ENCODE data around the gene BLM.
"Not testable (repeated sequence)": the region's sequence is repeated elsewhere in the genome, so short reads cannot be mapped to it uniquely, and the experiment has no call there.

Gene BLM

DNA sequence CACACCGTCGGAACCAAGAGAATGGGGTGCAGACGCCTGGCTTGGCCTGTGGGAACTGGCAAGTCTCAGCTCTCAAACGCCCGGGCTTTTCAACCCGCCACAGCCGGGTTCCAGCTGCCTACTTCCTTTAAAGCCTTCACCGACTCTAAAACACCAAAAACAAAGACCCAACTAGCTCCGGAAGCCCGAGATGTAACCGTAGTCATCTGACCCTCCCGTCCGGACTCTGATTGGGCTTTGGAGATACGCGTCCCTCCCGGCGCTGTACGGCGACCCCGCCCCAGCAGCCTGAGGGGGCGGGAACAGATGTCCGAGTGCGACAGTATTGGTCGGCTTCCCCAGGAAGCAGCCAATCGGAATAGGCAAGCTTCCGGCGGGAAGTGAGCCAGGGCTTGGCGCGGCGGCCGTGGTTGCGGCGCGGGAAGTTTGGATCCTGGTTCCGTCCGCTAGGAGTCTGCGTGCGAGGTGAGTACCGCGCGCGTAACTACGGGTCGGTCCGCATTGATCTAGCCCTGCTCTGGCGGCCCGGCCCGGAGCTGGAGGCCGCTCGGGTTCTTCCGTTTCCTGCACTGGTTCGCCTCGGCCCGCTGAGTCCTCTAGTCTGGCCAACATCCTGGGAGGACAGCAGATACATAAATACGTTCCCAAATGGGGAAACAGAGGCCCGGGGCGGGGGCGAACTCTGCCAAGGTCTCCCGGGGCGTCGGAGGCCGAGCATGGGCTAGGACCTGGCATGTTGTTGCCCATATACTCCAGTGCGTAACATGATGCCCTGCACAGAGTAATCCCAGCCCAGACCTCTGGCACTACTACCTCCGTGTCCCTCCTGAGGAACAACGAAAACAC lies at the start of gene BLM:
TSS of gene BLM (plus strand) at position 371 of the 846 bp plus-strand sequence. CDS start 30,047 bp downstream, outside the sequence.
- DNase-seq (ENCODE audit: low spot score), result peak; percentile 98

DNA sequence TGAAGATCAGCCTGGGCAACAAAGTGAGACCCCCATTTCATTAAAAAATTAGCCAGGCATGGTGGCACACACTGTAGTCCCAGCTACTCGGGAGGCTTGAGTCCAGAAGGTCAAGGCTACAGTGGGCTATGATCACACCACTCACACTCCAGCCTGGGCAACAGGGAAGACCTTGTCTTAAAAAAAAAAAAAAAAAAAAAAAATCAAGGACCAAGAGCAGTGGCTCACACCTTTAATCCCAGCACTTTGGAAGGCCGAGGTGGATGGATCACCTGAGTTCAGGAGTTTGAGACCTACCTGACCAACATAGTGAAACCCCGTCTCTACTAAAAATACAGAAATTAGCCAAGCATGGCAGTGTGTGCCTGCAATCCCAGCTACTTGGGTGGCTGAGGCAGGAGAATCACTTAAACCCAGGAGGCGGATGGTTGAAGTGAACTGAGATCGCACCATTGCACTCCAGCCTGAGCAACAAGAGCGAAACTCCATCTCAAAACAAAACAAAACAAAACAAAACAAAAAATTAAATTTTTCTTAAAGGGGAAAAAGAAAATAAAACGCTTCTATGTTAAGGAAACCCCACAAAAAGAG lies 49.3 kb upstream of the BLM start:
- not testable (repeated sequence) for DNase-seq (ENCODE audit: low spot score)

DNA sequence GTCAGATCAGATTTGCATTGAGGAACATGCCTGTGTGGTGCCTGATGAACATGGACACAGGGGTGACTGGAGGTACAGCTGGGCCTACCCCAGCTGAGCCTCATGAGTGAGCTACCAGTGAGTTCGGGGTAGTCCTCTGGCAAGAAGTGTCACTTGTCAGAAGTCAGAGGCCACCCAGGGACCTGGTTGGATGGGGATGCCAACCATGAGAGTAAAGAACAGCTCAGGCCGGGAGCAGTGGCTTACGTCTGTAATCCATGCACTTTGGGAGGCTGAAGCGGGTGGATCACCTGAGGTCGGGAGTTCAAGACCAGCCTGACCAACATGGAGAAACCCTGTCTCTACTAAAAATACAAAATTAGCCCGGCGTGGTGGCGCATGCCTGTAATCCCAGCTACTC lies 46.5 kb upstream of the BLM start:
- not testable (repeated sequence) for DNase-seq (ENCODE audit: low spot score)

DNA sequence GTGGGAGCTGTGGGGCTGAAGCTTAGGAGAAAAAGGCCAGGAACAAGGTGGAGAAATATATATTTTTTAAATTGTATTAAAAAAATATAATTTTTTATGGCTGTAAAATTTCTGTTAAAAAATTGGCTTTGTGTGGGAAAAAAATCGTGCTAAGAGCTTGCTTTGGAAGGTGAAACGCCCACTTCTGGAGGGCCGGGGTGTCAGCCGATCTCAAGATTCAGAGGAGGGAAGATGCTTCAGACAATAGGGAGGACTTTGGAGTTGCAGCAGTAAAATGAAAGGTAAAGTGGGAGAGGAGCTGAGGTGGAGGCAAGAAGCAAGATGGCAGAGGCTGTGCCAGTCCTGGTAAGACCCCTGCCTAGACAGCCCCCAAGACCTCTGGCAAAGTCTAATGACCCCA lies 45.9 kb upstream of the BLM start:
- no peak for DNase-seq (ENCODE audit: low spot score)

DNA sequence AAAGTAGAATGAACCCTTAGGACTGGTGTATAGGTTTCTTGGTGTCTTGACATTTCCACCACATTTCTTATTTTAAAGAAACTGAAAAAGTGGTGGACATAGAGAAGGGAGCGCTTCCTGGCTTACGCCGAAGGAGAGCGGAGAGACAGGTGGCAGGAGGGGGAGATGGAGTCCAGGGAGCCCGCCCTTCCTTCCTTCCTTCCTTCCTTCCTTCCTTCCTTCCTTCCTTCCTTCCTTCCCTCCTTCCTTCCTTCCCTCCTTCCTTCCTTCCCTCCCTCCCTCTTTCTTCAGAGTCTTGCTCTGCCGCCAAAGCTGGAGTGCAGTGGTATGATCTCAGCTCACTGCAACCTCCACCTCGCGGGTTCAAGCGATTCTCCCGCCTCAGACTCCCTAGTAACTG lies 43.8 kb upstream of the BLM start:
- not testable (repeated sequence) for DNase-seq (ENCODE audit: low spot score)

DNA sequence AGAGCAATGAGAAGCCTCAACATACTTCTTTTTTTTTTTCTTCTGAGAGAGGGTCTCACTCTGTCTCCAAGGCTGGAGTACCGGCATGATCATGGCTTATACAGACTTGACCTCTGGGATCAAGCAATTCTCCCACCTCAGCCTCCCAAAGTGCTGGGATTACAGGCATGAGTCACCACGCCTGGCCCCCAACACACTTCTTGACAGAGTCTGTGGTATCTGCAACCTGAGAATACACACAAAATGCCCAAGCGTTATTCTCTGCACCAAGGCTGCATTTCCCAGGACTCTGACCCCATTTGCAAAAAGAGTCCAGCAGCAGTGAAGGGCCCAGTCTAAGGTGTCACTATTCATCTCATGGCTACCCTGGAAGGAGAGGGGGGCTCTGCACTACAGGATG lies 42.7 kb upstream of the BLM start:
- DNase-seq (ENCODE audit: low spot score), result no peak

DNA sequence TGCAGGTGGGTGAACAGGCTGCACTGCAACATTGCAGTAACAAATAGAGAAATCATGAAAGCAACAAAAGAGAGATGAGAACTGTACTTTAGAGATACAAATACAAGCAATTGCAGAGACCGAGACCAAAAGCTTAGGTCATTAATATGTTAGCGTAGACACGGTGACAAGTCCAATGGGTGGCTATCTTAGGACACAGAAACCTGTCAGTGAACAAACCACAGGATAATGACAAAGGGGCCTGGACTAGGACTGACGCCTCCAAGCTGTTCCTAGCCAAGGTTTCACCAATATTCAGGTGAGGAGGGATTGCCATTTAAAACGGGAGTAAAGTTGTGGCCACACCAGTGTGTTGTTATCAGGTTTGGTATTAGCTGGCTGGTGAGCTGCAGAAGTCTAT lies 41.7 kb upstream of the BLM start:
- no peak for DNase-seq (ENCODE audit: low spot score)

DNA sequence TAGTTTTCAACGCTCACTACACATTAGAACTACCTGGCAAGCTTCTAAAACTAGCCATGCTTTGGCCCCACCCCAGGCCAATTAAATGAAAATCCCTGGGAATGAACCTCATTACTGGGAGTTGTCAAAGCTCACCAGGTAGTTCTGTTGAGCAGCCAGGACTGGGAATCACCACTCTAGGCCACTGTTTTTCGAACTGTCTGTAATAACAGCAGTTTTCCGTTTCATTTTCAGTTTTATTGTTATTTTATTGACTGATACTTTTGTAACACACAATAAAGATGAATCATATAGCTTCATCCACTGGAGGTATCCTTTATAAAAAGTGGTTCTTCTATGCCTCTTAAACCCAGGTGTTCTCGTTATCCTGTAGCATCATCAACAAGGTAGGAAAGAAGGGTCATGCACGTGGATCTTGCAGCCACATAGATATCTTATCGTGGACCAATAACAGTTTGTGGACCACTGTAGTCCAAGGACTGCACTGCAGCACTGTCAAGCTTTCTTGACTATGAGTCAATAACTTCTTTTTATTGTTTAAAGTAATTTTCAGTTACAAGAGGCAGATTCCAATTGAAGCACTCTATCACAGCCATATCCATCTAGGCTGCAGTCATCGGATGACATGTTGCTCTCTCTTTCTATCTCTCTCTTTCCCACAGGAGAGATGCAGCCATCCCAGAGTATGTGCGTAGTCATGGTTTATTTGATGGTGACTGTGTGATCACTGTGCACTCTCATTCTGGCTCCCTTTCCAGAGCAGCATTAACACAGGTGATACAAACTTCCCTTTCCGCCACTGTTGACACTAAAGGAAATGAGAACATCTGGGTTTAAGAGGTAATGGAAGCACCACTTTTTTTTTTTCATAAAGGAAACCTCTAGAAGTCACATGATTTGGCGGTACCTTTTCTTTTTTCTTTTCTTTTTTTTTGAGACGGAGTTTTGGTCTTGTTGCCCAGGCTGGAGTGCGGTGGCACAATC lies 39.0 kb upstream of the BLM start:
- no peak for DNase-seq (ENCODE audit: low spot score)

DNA sequence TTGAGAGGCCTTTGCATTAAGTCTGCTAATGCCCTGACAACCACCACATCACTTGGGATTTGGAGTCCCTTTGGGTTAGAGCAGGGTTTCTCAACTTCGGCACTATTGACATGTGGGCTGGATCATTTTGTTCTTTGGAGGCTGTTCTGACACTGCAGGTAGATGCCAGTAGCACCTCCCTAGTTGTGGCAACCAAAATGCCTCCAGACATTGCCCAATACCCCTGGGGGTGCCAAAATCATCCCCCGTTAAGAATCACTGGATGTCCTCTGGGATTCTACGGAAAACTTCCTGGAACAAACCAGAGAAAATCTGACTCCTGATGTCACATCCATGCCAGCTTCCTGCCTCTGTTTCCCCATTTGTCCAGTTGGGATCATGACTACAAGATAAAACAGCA lies 37.2 kb upstream of the BLM start:
- no peak for DNase-seq (ENCODE audit: low spot score)

DNA sequence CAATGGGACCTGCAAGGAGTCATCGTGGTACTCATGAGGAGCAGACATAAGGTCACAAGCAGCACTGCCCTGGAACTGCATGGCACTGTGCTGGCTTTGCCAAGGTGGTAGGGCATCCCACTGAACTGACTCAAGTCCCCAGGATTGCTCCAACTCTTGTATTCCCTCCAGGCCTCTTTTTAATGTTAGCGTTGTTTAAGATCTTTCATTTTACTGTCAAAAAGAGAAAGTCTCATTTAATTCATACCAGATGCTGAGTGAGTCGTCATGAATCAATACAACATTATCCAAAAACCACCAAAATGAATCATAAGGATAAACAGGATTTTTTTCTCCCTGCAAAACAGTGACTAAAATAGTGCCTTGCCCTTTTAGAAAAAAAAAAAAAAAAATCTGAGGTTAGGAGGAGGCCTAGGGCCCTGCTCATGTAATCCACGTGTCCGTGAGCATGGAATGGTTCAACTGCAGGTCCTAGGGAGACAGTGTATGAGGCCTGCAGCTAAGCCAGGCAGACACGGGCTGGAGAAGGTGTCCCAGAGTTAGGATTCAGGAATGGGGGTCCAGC lies 36.7 kb upstream of the BLM start:
- peak; percentile 85 for DNase-seq (ENCODE audit: low spot score)

DNA sequence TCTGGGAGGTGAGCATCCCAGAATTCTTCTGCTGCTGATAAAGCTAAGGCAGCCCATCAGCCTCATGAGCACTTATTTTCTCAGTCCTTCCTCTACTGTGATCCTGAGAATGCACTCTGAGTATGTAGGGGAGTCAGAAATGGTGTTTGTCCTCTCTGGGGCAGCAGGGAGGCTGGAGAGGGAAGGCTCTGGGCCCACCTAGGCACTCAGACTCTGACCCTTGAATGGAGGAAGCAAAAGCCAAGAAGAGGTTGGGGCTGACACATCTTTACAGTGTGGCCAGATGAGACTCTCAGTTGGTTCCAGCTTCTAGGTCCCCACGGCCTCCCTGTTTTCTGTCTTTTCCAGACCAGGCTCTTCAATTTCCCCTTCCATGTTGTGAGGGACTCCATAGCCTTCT lies 36.1 kb upstream of the BLM start:
- DNase-seq (ENCODE audit: low spot score), result no peak

DNA sequence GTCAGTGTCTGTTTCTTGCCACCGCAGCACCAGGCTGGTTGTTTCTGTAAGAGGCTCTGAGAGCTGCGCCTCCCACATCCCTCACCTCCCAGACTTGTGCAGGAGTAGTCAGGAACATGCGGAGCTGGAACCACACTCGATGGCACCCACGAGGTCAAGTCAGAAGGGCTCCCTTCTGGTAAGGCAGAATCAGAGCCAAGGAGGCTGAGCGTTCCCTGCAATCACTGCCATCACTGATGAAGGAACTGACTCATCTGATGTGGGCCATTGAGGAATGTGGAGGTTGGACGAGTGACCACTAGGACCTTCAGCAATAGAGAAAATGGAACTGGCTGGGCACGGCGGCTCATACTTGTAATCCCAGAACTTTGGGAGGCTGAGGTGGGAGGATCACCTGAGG lies 35.7 kb upstream of the BLM start:
- DNase-seq (ENCODE audit: low spot score), result peak; percentile 83

DNA sequence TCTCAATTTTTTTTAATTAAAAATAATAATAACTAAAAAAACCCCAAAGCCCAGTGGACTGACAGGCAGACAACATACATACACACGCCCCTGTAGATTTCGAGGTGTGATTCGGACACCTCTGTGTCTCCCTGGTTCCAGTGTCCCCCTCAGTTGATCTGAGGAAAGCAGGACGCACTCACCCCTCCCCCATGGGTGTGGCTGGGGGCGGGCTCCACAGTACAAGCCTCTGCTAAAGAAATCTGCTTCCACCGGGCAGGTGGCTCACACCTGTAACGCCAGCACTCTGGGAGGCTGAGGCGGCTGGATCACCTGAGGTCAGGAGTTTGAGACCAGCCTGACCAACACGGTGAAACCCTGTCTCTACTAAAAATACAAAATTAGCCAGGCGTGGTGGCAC lies 33.8 kb upstream of the BLM start:
- DNase-seq (ENCODE audit: low spot score), result no peak

DNA sequence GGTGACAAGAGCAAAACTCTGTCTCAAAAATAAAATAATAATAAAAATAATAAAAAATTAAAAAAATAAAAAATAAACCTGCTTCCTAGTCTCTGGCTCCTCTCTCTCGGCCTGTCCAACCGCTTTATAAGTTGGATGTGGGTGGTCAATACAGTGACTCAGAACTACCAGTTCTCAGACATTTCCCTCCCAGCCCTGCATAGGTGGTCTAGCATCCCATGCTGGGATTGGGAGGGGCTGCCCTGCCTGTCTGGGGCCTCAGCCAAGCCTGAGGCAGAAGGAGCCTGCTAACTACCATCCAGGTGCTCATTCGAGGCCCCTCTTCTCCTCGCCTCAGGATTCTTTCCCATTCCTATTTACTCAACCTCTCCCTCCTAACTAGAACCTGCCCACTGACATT lies 33.3 kb upstream of the BLM start:
- DNase-seq (ENCODE audit: low spot score), result no peak

DNA sequence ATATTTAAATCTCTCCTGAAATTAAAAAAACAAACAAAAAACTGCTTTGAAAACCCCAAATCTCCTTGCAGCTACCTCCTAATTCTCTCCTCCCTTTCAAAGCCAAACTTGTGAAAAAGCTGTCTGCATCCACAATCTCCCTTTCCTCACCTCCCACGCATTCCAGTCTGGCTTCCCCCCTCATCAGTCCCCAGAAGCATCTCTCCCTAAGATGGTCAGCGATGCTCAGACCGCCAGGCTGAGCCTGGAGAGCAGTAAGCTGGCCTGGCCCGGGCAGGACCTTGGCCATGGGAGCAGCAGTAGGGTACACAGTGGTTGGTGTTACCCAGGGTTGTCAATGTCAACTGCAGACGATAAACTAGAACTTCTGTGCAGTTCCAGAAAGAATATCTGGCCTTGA lies 32.9 kb upstream of the BLM start:
- DNase-seq (ENCODE audit: low spot score), result no peak

DNA sequence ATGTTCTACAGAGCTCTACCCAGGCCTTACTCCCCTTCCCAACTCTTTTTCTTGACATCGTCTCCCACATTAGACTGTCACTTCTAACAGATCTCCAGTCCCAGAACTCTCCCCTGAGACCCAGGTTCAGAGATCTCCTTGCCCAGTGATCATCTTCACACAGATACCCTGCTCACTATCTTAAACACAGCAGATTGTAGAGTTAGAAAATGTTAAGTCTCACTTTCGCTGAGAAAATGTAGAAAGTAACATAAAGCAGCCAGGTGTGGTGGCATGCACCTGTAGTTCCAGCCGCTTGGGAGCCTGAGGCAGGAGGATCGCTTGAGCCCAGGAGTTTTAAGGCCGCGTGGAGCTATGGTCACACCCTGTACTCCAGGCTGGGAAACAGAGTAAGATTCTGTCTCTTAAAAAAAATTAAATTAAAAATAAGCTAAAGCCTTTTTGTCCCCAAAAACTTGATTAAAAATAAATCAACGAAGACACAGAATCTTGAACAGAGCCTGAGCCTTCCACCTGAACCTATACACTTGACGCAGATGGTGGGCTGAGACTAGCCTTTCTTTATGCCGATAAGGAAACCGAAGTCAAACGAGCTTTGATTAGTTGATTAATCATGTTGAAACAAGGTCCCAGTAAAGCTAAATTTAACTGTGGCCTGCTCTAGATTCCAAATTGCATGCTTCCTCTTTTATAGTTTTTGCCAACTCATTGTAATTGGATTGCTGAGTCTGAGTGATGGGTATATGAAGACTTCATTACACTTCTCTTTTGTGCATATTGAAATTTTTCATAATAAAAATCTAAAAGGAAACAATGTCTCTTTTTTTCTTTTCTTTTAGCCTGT lies 31.3 kb upstream of the BLM start:
- DNase-seq (ENCODE audit: low spot score), result no peak

DNA sequence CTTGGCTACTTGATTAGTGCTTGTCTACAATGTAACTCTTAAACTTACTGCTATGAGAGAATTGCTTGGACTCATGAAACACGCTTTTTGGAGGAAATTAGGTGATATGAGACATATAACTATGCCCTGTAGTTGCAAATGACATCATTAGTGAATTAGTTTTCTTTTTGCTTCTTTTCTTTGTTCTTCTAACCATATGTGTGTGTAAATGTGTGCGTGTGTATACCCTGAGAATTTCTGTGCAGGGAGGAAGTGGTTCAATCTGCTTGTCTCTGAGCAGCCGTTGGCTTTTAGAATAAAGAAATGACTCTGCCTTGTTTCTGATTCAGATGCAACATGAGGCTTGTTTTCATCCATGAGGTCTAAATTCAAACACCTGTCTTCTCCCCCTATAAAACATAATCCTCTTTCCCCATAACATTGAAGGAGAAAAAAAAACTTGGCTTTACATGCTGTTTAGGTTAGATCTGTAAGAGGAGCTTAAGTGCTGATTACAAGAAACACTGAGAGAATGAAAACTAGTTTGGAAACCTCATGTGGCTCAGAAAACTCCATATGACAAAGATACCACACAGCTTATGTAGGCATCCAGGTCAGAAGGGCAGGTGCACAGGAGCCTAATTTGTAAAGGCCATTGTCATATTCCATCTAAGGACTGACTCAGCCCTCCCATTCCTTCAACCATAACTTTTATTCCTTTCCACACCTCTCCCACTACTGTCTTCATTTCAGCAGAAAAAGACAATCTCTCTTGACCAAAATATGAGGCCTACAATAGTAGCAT lies 30.5 kb upstream of the BLM start:
- DNase-seq (ENCODE audit: low spot score), result no peak

DNA sequence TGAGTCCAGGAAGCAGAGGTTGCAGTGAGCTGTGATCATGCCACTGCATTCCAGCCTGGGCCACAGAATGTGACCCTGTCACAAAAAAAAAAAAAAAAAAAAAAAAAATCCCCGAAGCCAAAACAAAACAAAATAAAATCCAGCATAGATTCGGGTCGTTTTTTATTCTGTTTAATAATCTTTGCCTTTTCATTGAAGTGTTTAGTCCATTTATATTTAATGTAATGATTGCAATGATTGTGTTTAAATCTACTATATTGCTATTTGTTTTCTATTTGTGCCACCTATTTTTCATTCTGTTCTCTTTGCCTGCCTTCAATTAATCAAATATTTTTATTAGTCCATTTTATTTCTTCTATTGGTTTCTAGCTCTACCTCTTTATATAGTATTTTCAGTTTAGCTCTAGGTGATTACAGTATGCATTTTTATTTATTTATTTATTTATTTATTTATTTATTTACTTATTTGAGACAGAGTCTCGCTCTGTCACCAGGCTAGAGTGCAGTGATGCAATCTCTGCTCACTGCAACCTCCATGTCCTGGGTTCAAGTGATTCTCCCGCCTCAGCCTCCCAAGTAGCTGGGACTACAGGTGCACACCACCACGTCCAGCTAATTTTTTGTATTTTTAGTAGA lies 27.7 kb upstream of the BLM start:
- not testable (repeated sequence) for DNase-seq (ENCODE audit: low spot score)

DNA sequence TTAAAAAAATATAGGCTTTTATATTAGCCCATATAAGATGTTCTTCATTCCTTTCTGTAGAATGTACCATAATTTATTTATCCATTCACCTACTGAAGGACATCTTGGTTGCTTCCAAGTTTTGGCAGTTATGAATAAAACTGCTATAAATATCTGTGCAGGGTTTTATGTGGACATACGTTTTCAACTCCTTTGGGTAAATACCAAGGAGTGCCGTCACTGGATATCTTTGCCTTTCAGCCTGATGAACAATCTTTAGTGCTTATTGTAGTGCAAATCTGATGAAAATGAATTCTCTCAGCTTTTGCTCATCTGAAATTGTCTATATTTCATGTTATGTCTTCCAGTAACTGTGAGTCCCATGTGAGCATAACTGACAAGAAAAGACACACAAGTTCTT lies 26.6 kb upstream of the BLM start:
- DNase-seq (ENCODE audit: low spot score), result no peak

DNA sequence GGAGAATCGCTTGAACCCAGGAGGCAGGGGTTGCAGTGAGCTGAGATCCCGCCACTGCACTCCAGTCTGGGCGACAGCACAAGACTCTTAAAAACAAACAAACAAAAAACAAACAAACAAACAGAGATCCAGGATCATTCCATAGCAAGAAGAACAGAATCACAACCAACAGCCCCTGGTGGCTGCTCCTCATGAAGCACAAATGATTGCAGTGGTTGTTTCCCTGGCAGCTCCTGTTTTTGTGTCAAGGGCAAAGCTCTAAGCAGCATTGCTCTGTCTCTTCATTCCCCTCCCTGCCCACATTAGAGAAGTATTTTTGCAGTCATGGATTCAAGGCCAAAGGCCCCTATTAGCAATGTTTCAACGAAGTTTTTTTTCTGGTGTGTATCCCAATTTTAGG lies 25.8 kb upstream of the BLM start:
- no peak for DNase-seq (ENCODE audit: low spot score)

Data from kidney tubule cell (primary cell).